MCF 10A (cell line): ENCODE results near the gene SLC9A5. TPM values are rescaled to one million over a fixed set of nuclear protein-coding genes. Genes with fewer than 3 reads are reported as not detected.

Experiments used
- BruUV-seq: library from RNA; stranded (reverse); fragments of 400-500 nt; replicated peaks from 2 replicates; lab custom pipeline; 2021; lab: Mats Ljungman, UMichigan
- CTCF ChIA-PET: fragments of 300-600 bp; sonication (Branson Sonifier 250); formaldehyde crosslinking; extraction: SDS; loops from one replicate; lab custom pipeline; 2021; ENCODE audit warnings: antibody characterized with exemption, inconsistent platforms; lab: Yijun Ruan, JAX
- POLR2A ChIA-PET: fragments of 300-600, 350-650 bp; sonication (Branson Sonifier 250); formaldehyde crosslinking; extraction: SDS; loops from one replicate; lab custom pipeline; 2020; ENCODE audit warnings: antibody characterized with exemption, inconsistent platforms; lab: Yijun Ruan, JAX
- DNase-seq: peaks from one replicate; pipeline ENCODE4 v3.0.0-alpha.2; 2018; ENCODE audit not compliant: unreplicated experiment
- H3K27ac Mint-ChIP-seq: one replicate; pipeline ENCODE4 v1.8.0; 2022; ENCODE audit warnings: mild to moderate bottlenecking, low read depth, mixed read lengths; ENCODE audit not compliant: unreplicated experiment
- H3K27me3 Mint-ChIP-seq: one replicate; pipeline ENCODE4 v1.8.0; 2022; ENCODE audit warnings: mixed read lengths; ENCODE audit not compliant: insufficient read depth, unreplicated experiment
- H3K36me3 Mint-ChIP-seq: one replicate; pipeline ENCODE4 v1.8.0; 2022; ENCODE audit warnings: mild to moderate bottlenecking, moderate library complexity, mixed read lengths; ENCODE audit not compliant: insufficient read depth, unreplicated experiment
- H3K4me1 Mint-ChIP-seq: one replicate; pipeline ENCODE4 v1.8.0; 2022; ENCODE audit warnings: mixed read lengths; ENCODE audit not compliant: insufficient read depth, unreplicated experiment
- H3K4me3 Mint-ChIP-seq: one replicate; pipeline ENCODE4 v1.8.0; 2022; ENCODE audit warnings: mild to moderate bottlenecking, moderate library complexity, mixed read lengths; ENCODE audit not compliant: unreplicated experiment
- H3K9me3 Mint-ChIP-seq: one replicate; pipeline ENCODE4 v1.8.0; 2022; ENCODE audit warnings: mixed read lengths; ENCODE audit not compliant: unreplicated experiment
- CTCF ChIP-seq: fragments of 200-600 bp; IDR thresholded peaks from one replicate; pipeline ENCODE4 v1.8.0; 2022; ENCODE audit warnings: antibody characterized with exemption, mild to moderate bottlenecking; ENCODE audit not compliant: unreplicated experiment
- intact Hi-C: fragments of 100-400 bp; cut with micrococcal nuclease; formaldehyde crosslinking; loops from 2 replicates; pipeline ENCODE4 v1.14.1; 2022
- total RNA-seq: library from RNA; stranded (reverse); gene quantifications from 2 replicates; pipeline ENCODE4 v1.2.3, GENCODE V29; 2022

The SLC9A5 gene
- total RNA-seq, 1 experiment from 2014 or later: 0.40 TPM

- Mint-ChIP-seq H3K27ac (no peak overlapping the region), H3K4me3 (no peak overlapping the region), H3K27me3 (no peaks in the 10 kb centered on the region), H3K4me1 (peaks cover 10% of the 10 kb centered on the region), H3K9me3 (no peaks in the 10 kb centered on the region), H3K36me3 (peaks cover 47% of the 10 kb centered on the region)
- no TSS peak for BruUV-seq
- ChIA-PET POLR2A (interaction anchor here (1.1 to 1.6 kb wide), 2 partner anchors 12 to 22 kb away, joined by 3 to 9 read pairs; partner anchors contain the start of gene FHOD1), CTCF (interaction anchor here (1.1 to 1.2 kb wide), 2 partner anchors 26 to 32 kb away, joined by 3 read pairs; no protein-coding TSS in a partner anchor)
- TF ChIP-seq CTCF: no peak
- intact Hi-C loops: no loop called here
- no peak for DNase-seq
These were observed 14.6 kb upstream of the SLC9A5 start for GRCh38 chr16:67234180-67234597.

GRCh38 chr16:67235816-67236562, 12.8 kb upstream of the SLC9A5 start:
- ChIA-PET POLR2A (interaction anchor here (0.8 to 4.2 kb wide), 5 partner anchors 8 to 17 kb away, joined by 3 to 22 read pairs (median 4); partner anchors contain the start of genes FHOD1 and TMEM208), CTCF (interaction anchor here (0.6 to 1.4 kb wide), 2 partner anchors 9 to 51 kb away, joined by 4 read pairs; partner anchors contain the start of gene TMEM208)
- TF ChIP-seq CTCF: no peak
- DNase-seq: no peak
- peaks cover 42% of the 10 kb centered on the region for H3K36me3 Mint-ChIP-seq
- no peak overlapping the region for H3K4me3 Mint-ChIP-seq
- no TSS peak for BruUV-seq
- peak overlapping the region; percentile 17 for H3K27ac Mint-ChIP-seq
- H3K27me3 Mint-ChIP-seq: no peaks in the 10 kb centered on the region
- peaks cover 6% of the 10 kb centered on the region for H3K4me1 Mint-ChIP-seq
- intact Hi-C loops: no loop called here
- no peaks in the 10 kb centered on the region for H3K9me3 Mint-ChIP-seq

GRCh38 chr16:67236563-67237395, 12.0 kb upstream of the SLC9A5 start:
- no peak overlapping the region for H3K4me3 Mint-ChIP-seq
- intact Hi-C loops: no loop called here
- CTCF ChIA-PET: interaction anchor here (1.4 kb wide), 1 partner anchor 9 kb away, joined by 4 read pairs; the partner anchor contains the start of gene TMEM208
- peaks cover 13% of the 10 kb centered on the region for H3K4me1 Mint-ChIP-seq
- POLR2A ChIA-PET: interaction anchor here (0.8 to 4.2 kb wide), 3 partner anchors 9 to 18 kb away, joined by 3 to 22 read pairs (median 4); partner anchors contain the start of gene TMEM208
- peak; percentile 70 for DNase-seq
- no peak overlapping the region for H3K27ac Mint-ChIP-seq
- TF ChIP-seq CTCF: no peak
- H3K27me3 Mint-ChIP-seq: no peaks in the 10 kb centered on the region
- peaks cover 48% of the 10 kb centered on the region for H3K36me3 Mint-ChIP-seq
- no TSS peak for BruUV-seq
- no peaks in the 10 kb centered on the region for H3K9me3 Mint-ChIP-seq
